ENCODE data around the gene FAM111A. TPM values are rescaled to one million over a fixed set of nuclear protein-coding genes. Genes with fewer than 3 reads are reported as not detected.

The FAM111A gene
- total and polyA plus RNA-seq, 9 of the 15 experiments (the other 6 are each of a cell fraction or from before 2014, with no cell fraction given): 14.8 to 30.6 (median 20.1) TPM

GRCh38 chr11:59151761-59152160 lies 9.1 kb downstream of the FAM111A start (continued):
- TF ChIP-seq, protein P1, sequence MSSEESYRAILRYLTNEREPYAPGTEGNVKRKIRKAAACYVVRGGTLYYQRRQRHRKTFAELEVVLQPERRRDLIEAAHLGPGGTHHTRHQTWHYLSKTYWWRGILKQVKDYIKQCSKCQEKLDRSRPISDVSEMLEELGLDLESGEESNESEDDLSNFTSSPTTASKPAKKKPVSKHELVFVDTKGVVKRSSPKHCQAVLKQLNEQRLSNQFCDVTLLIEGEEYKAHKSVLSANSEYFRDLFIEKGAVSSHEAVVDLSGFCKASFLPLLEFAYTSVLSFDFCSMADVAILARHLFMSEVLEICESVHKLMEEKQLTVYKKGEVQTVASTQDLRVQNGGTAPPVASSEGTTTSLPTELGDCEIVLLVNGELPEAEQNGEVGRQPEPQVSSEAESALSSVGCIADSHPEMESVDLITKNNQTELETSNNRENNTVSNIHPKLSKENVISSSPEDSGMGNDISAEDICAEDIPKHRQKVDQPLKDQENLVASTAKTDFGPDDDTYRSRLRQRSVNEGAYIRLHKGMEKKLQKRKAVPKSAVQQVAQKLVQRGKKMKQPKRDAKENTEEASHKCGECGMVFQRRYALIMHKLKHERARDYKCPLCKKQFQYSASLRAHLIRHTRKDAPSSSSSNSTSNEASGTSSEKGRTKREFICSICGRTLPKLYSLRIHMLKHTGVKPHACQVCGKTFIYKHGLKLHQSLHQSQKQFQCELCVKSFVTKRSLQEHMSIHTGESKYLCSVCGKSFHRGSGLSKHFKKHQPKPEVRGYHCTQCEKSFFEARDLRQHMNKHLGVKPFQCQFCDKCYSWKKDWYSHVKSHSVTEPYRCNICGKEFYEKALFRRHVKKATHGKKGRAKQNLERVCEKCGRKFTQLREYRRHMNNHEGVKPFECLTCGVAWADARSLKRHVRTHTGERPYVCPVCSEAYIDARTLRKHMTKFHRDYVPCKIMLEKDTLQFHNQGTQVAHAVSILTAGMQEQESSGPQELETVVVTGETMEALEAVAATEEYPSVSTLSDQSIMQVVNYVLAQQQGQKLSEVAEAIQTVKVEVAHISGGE (CRISPR knock-in tag; IDR thresholded peaks at IDR 0.05): no peak

DNA sequence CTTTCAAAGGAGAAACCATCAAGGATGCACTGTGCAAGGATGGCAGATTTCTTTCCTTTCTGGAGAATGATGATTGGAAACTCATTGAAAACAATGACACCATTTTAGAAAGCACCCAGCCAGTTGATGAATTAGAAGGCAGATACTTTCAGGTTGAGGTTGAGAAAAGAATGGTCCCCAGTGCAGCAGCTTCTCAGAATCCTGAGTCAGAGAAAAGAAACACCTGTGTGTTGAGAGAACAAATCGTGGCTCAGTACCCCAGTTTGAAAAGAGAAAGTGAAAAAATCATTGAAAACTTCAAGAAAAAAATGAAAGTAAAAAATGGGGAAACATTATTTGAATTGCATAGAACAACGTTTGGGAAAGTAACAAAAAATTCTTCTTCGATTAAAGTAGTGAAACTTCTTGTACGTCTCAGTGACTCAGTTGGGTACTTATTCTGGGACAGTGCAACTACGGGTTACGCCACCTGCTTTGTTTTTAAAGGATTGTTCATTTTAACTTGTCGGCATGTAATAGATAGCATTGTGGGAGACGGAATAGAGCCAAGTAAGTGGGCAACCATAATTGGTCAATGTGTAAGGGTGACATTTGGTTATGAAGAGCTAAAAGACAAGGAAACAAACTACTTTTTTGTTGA lies 9.8 kb downstream of the FAM111A start:
- ATAC-seq (no peak), DNase-seq (ENCODE audit: extremely low read depth in 1 of 4, low spot score in 3 of 4) (no peak), FAIRE-seq (no peak)
- in situ Hi-C loops (cut with MboI) (no loop called here), intact Hi-C loops (cut with micrococcal nuclease) (no loop called here)
- Histone ChIP-seq H4K20me1 (replicated peaks; ENCODE audit: control insufficient read depth, insufficient read depth, low read length) (no peaks in the 10 kb centered on the region), H2AFZ (ENCODE audit: low read depth, low read length) (no peak overlapping the region), H3K4me1 (replicated peaks in 1 of 2; ENCODE audit: control insufficient read depth in 2 of 2, insufficient read depth in 2 of 2, low read length in 2 of 2) (no peaks in the 10 kb centered on the region), H3K4me3 (no peak overlapping the region), H3K27ac (ENCODE audit: extremely low read depth, low read depth, low read length) (no peak overlapping the region), H3K4me2 (ENCODE audit: insufficient read depth, low read length) (no peak overlapping the region), H3K36me3 (ENCODE audit: control insufficient read depth, insufficient read depth, low read length) (peaks cover 24% of the 10 kb centered on the region; the same call in 1 of the 3 replicates), H3K27me3 (ENCODE audit: control insufficient read depth in 2 of 2, insufficient read depth in 2 of 2, low read length in 2 of 2) (no peaks in the 10 kb centered on the region), H3K9ac (ENCODE audit: insufficient read depth in 1 of 2, low read depth in 2 of 2, low read length in 2 of 2) (no peak overlapping the region), H3K9me1 (ENCODE audit: control insufficient read depth, insufficient read depth, low read length) (no peaks in the 10 kb centered on the region), H3K9me3 (replicated peaks; ENCODE audit: control insufficient read depth, insufficient read depth, low read depth, low read length) (no peaks in the 10 kb centered on the region), H3K79me2 (ENCODE audit: control insufficient read depth, insufficient read depth, low read length) (no peaks in the 10 kb centered on the region)
- TF ChIP-seq RFX1 (IDR thresholded peaks at IDR 0.05) (no peak), ARID1B (IDR thresholded peaks at IDR 0.05) (no peak), HMG20A (CRISPR knock-in tag; conservative IDR thresholded peaks at IDR 0.05) (no peak), HDAC2 (IDR thresholded peaks at IDR 0.05) (no peak), FOS (IDR thresholded peaks at IDR 0.05; ENCODE audit: extremely low read depth, insufficient read length) (no peak)
- POLR2A ChIA-PET: no interaction called here
- 78% methylated on average over 8 of the region's 8 CpGs for WGBS (ENCODE audit: insufficient coverage, low coverage, missing lambda C conversion rate)
- BruUV-seq (replicated peaks): no TSS peak
- CTCF ChIA-PET (ENCODE audit: low intra/inter-chr PET ratio): no interaction called here
